Pancreas (tissue), 10 donors: ENCODE measurements around the gene TLCD3B. TPM values are rescaled to one million over a fixed set of nuclear protein-coding genes. Genes with fewer than 3 reads are reported as not detected.
"Not testable (repeated sequence)": the region's sequence is repeated elsewhere in the genome, so short reads cannot be mapped to it uniquely, and the experiment has no call there.

Experiments
- ATAC-seq, 4 donors: fragments of 200-7000 bp; cut with Tn5 transposase; one replicate each; pipeline versions ENCODE4 v1.8.0 to v1.9.1; 2020; ENCODE audit warnings: mild to moderate bottlenecking in 4 of 4, moderate library complexity in 4 of 4
- DNase-seq, 6 donors: peaks; one replicate each; pipeline ENCODE4 v3.0.0-alpha.2; 2020
- FAIRE-seq: peaks from 2 replicates; lab custom pipeline; 2012; peaks lifted over from hg19 to GRCh38; lab: Jason Lieb, UNC
- H3K27ac ChIP-seq, 4 donors: fragments of 200-600 bp; sonication (generic); 1 replicate in 3 of 4; 2 replicates in 1 of 4; pipeline versions ENCODE4 v1.5.0 to v1.8.0; 2020
- H3K27me3 ChIP-seq, 4 donors: fragments of 200-600 bp; one replicate each; pipeline ENCODE4 v1.8.0; 2021
- H3K36me3 ChIP-seq, 3 donors: fragments of 200-600 bp; sonication (generic) in 1 of 3; one replicate each; pipeline versions ENCODE4 v1.5.0 to v1.8.0; 2020 to 2021
- H3K4me1 ChIP-seq, 3 donors: fragments of 200-600 bp; one replicate each; pipeline ENCODE4 v1.8.0; 2021
- H3K4me3 ChIP-seq, 4 donors: fragments of 200-600 bp; sonication (generic) in 2 of 4; one replicate each; pipeline versions ENCODE4 v1.5.0 to v1.8.0; 2020 to 2021
- H3K9me3 ChIP-seq, 4 donors: fragments of 200-600 bp; one replicate each; pipeline ENCODE4 v1.8.0; 2021
- WGBS, 2 donors: extraction: QIAGEN DNeasy Blood & Tissue Kit; methylation state at CpG; one replicate each; pipeline ENCODE4 v1.1.7; 2013; 5-methylcytosine and 5-hydroxymethylcytosine counted together
- intact Hi-C, 3 donors: fragments of 100-400 bp; cut with DNase I; formaldehyde crosslinking; loops; one replicate each; pipeline versions ENCODE4 v1.11.1 to v1.14.2; 2022
- polyA plus RNA-seq, 2 donors: library from polyadenylated mRNA; stranded (reverse); fragments of 200-250 nt; gene quantifications; one replicate each; pipeline ENCODE4 v1.2.3, GENCODE V29; 2013
- total RNA-seq, 6 donors: library from RNA; stranded (reverse); fragmentation: NEBNext Ultra II Directional in 4 of 6; extraction: Animal tissue kit (Norgen Biotek cat#: 25700) in 4 of 6; gene quantifications; one replicate each; pipeline versions ENCODE4 v1.2.1 to v1.2.4, GENCODE V29; 2021 to 2023
- TF ChIP-seq, protein P1 (sequence below), 4 donors: fragments of 200-600 bp; sonication (generic) in 3 of 4; IDR thresholded peaks; one replicate each; pipeline versions ENCODE4 v1.5.0 to v1.8.0; 2021; ENCODE audit warnings: antibody characterized with exemption in 4 of 4
- donor health status: healthy with polysubstance abuse.
- donor health status: DM: no; HTN: no; CAD: no; lungs with moderate emphysema.
- donor health status: DM: no; HTN: no; CAD: no.
- donor health status: control.
- donor health status: control.
- donor health status: Bipolar disorder and iron deficiency.
- donor health status: DM: yes; HTN: yes; CAD: no.
- donor health status: DM: no; HTN: no; CAD: no.
- donor health status: DM: no; HTN: no; CAD: no.
- donor health status: DM: yes; HTN: yes; CAD: no.

Gene TLCD3B
- total and polyA plus RNA-seq, 8 donors, result 0.20 to 2.1 (median 0.28) TPM; not detected in 3

DNA sequence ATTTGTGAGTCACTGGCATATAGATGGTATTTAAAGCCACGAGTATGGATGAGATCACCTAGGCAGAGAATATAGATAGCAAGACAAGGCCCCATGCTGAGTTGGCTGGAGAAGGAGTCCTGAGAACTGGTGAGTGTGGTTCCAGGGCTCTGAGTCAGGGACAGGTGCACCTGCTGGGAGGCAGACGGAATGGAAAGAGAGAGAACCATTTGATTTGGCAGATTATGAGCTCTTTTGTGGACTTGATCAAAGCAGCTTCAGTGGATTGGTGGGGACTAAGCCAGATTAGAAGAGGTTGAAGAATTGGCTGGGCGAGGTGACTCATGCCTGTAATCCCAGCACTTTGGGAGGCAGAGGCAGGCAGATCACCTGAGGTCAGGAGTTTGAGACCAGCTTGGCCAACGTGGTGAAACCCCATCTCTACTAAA is 12.3 kb downstream of the TLCD3B start:
- 47 to 52% methylated on average over 4 of the region's 4 CpGs for WGBS, 2 donors
- Histone ChIP-seq H3K4me1 (no peaks in the 10 kb centered on the region), H3K4me3 (no peak overlapping the region), H3K36me3 (no peaks in the 10 kb centered on the region), H3K27me3 (no peaks in the 10 kb centered on the region), H3K9me3 (no peaks in the 10 kb centered on the region), H3K27ac (no peak overlapping the region)
- TF ChIP-seq, protein P1, sequence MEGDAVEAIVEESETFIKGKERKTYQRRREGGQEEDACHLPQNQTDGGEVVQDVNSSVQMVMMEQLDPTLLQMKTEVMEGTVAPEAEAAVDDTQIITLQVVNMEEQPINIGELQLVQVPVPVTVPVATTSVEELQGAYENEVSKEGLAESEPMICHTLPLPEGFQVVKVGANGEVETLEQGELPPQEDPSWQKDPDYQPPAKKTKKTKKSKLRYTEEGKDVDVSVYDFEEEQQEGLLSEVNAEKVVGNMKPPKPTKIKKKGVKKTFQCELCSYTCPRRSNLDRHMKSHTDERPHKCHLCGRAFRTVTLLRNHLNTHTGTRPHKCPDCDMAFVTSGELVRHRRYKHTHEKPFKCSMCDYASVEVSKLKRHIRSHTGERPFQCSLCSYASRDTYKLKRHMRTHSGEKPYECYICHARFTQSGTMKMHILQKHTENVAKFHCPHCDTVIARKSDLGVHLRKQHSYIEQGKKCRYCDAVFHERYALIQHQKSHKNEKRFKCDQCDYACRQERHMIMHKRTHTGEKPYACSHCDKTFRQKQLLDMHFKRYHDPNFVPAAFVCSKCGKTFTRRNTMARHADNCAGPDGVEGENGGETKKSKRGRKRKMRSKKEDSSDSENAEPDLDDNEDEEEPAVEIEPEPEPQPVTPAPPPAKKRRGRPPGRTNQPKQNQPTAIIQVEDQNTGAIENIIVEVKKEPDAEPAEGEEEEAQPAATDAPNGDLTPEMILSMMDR (IDR thresholded peaks at IDR 0.05), result no peak
- intact Hi-C loops, result no loop called here
- no peak for ATAC-seq
- no peak for DNase-seq
- FAIRE-seq, result no peak

GRCh38 chr16:30017937-30018336 is 13.1 kb downstream of the TLCD3B start:
- FAIRE-seq, H3K27ac ChIP-seq, H3K4me3 ChIP-seq, H3K4me1 ChIP-seq, ATAC-seq, intact Hi-C loops, H3K27me3 ChIP-seq, H3K36me3 ChIP-seq, DNase-seq, H3K9me3 ChIP-seq: not testable (repeated sequence)
- 73 to 82% methylated on average over 4 of the region's 4 CpGs for WGBS, 2 donors

DNA sequence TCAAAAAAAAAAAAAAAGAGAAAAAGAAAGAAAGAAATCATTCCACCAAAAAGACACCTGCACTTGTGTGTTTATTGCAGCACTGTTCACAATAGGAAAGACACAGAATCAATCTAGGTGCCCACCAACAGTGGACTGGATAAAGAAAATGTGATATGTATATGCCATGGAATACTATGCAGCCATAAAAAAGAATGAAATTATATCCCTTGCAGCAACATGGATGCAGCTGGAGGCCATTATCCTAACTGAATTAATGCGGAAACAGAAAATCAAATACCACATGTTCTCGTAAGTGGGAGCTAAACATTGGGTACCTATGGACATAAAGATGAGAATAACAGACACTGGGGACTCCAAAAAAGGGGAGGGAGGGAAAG is 13.8 kb downstream of the TLCD3B start:
- Histone ChIP-seq H3K4me1 (no peaks in the 10 kb centered on the region), H3K4me3 (no peak overlapping the region), H3K27ac (no peak overlapping the region), H3K27me3 (no peaks in the 10 kb centered on the region), H3K9me3 (no peaks in the 10 kb centered on the region), H3K36me3 (no peaks in the 10 kb centered on the region)
- TF ChIP-seq, protein P1 (IDR thresholded peaks at IDR 0.05), result no peak
- ATAC-seq, result no peak
- intact Hi-C loops, result no loop called here
- no peak for FAIRE-seq
- no peak for DNase-seq
- 92 to 100% methylated on average over 2 of the region's 2 CpGs for WGBS, 2 donors

DNA sequence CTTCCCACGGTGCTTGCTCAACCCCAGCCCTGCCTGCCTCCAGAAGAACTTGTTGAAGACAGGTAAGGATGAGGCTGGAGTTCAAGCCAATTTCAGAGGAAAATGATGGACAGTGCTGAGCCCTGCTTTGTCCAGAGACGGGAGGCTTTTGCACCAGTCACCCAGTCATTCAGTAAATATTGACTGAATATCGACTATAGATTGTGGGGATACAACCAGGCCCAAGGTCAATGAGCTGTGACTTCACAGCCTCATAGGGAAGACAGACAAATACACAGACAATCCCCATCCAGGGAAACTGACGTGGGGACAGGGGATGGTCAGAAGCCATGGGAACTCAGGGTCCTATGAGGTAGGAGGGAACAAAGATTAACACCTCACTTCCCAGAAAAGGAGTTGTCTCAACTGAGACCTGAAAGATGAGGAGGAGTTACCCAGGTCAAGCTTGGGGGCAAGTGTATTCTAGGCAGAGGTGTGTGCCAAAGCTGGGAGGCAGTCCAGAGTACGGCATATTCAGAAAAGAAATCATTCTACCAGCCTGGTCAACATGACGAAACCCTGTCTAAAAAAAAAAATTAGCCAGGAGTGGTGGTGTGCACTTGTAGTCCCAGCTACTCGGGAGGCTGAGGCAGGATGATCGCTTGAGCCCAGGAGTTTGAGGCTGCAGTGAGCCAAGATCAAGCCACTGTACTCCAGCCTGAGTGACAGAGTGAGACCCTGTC is 14.4 kb downstream of the TLCD3B start:
- Histone ChIP-seq H3K27me3 (peaks cover 0 to 4% (median under 1%) of the 10 kb centered on the region in 4 donors), H3K4me1 (no peaks in the 10 kb centered on the region), H3K27ac (no peak overlapping the region), H3K4me3 (no peak overlapping the region), H3K9me3 (no peaks in the 10 kb centered on the region), H3K36me3 (no peaks in the 10 kb centered on the region)
- intact Hi-C loops, result no loop called here
- DNase-seq, result no peak
- TF ChIP-seq, protein P1 (IDR thresholded peaks at IDR 0.05), result no peak
- no peak for FAIRE-seq
- WGBS, 2 donors, result 50 to 55% methylated on average over 8 of the region's 8 CpGs
- ATAC-seq, result no peak

DNA sequence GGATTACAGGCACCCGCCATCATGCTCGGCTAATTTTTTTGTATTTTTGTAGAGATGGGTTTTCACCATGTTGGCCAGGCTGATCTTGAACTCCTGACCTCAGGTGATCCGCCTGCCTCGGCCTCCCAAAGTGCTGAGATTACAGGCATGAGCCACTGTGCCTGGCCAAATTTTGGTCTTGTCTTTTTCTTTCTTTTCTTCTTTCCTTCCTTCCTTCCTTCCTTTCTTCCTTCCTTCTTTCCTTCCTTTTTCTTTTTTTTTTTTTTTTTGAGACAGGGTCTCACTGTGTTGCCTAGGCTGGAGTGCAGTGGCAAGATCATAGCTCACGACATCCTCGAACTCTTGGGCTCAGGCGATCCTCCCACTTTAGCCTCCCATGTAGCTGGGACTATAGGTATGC is 15.6 kb downstream of the TLCD3B start:
- FAIRE-seq, H3K27ac ChIP-seq, H3K9me3 ChIP-seq, DNase-seq, H3K4me3 ChIP-seq, H3K27me3 ChIP-seq, ATAC-seq, H3K4me1 ChIP-seq, H3K36me3 ChIP-seq, intact Hi-C loops: not testable (repeated sequence)
- 83 to 89% methylated on average over 7 of the region's 7 CpGs for WGBS, 2 donors

DNA sequence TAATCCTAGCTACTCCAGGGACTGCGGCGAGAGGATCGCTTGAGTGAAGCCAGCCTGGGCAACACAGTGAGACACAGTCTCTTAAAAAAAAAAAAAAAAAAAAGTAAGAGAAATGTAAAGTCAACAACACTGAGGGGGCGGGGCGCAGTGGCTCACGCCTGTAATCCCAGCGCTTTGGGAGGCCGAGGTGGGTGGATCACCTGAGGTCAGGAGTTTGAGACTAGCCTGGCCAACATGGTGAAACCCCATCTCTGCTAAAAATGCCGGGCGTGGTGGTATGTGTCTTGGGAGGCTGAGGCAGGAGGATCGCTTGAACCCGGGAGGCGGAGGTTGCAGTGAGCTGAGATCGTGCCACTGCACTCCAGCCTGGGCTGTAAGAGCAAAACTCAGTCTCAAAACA is 18.5 kb downstream of the TLCD3B start:
- DNase-seq, H3K27ac ChIP-seq, H3K36me3 ChIP-seq, ATAC-seq, FAIRE-seq, H3K9me3 ChIP-seq, H3K27me3 ChIP-seq, H3K4me3 ChIP-seq, intact Hi-C loops, H3K4me1 ChIP-seq: not testable (repeated sequence)
- 80 to 87% methylated on average over 14 of the region's 14 CpGs for WGBS, 2 donors
